GM12875 (cell line): ENCODE results near the gene INSL3.

ENCODE experiments used
- H3K4me3 ChIP-seq: one replicate; pipeline ENCODE4 v1.5.1; 2011; ENCODE audit warnings: low read depth, low read length, control low read depth
- CTCF ChIP-seq: IDR thresholded peaks from 2 replicates; pipeline ENCODE4 v1.5.1; 2011; ENCODE audit warnings: low read depth, mild to moderate bottlenecking, control low read depth, inconsistent platforms, low read length, moderate library complexity, borderline replicate concordance; ENCODE audit not compliant: insufficient read depth

The INSL3 gene

GRCh38 chr19:17821190-17821589 lies at the start of gene INSL3:
TSS of gene INSL3 (minus strand) at chr19:17821519. CDS start at chr19:17821506, 13 bp downstream.
- TF ChIP-seq CTCF, result no peak
- no peak within 1 kb of the TSS for H3K4me3 ChIP-seq

- no peak for TF ChIP-seq CTCF
- no peak overlapping the region for H3K4me3 ChIP-seq
Measured at GRCh38 chr19:17869114-17869608, 47.8 kb upstream of the INSL3 start.

- TF ChIP-seq CTCF, result no peak
- H3K4me3 ChIP-seq, result no peak overlapping the region
Measured at GRCh38 chr19:17868669-17869068, 47.4 kb upstream of the INSL3 start.

GRCh38 chr19:17866964-17867486 lies 45.7 kb upstream of the INSL3 start:
- no peak for TF ChIP-seq CTCF
- H3K4me3 ChIP-seq, result no peak overlapping the region

- H3K4me3 ChIP-seq, result no peak overlapping the region
- TF ChIP-seq CTCF, result no peak
Measured at GRCh38 chr19:17866312-17866963, 45.1 kb upstream of the INSL3 start.

- no peak overlapping the region for H3K4me3 ChIP-seq
- no peak for TF ChIP-seq CTCF
Measured at GRCh38 chr19:17865364-17866311, 44.3 kb upstream of the INSL3 start.
